Measurements from ENCODE around the gene SPAG5. TPM values are rescaled to one million over a fixed set of nuclear protein-coding genes. Genes with fewer than 3 reads are reported as not detected.
A peak's percentile ranks its signal among the peaks of the same experiment; 100 is the strongest.

Gene SPAG5
- total RNA-seq = 1 to 10 TPM in 1 of 4 donors, under 1 TPM in 3; 0.83 to 1.7 (median 0.97) TPM

GRCh38 chr17:28598799-28599310 lies at the start of gene SPAG5:
Gene SPAG5, minus strand, starts transcription at chr17:28599025. Its CDS starts 79 bp downstream, at chr17:28598946.
- intact Hi-C loops (cut with DNase I) = loop anchor here (5.0 kb wide), 1 partner anchor 47 kb away; the partner anchor contains the start of gene UNC119
- Histone ChIP-seq H3K36me3 (no peaks in the 10 kb centered on the region), H3K27ac (replicated peaks in 1 of 4) (peak within 1 kb of the TSS; percentile 94 to 95 (median 94)), H3K9me3 (no peaks in the 10 kb centered on the region), H3K27me3 (no peaks in the 10 kb centered on the region), H3K4me3 (peak within 1 kb of the TSS; percentile 63 to 73 (median 66)), H3K4me1 (peaks cover 13 to 20% (median 16%) of the 10 kb centered on the region in 4 donors)
- DNase-seq (ENCODE audit: extremely low spot score) = peak; percentile 98
- peak; percentile 84 for TF ChIP-seq POLR2A (IDR thresholded peaks at IDR 0.05; ENCODE audit: low read depth)
- peak; percentile 98 for TF ChIP-seq POLR2AphosphoS5 (IDR thresholded peaks at IDR 0.05)
- no peak for TF ChIP-seq EP300 (IDR thresholded peaks at IDR 0.05)
- no peak for TF ChIP-seq CTCF (IDR thresholded peaks at IDR 0.05)
- 0% methylated on average over 19 of the region's 44 CpGs for WGBS

- no peak for DNase-seq (ENCODE audit: extremely low spot score)
- intact Hi-C loops (cut with DNase I) = loop anchor here (5.0 kb wide), 1 partner anchor 266 kb away; no protein-coding TSS in a partner anchor
Measured at GRCh38 chr17:28646039-28646754, 47.4 kb upstream of the SPAG5 start.

GRCh38 chr17:28645576-28645939 lies 46.7 kb upstream of the SPAG5 start:
- WGBS = 19% methylated on average over 8 of the region's 8 CpGs

More at GRCh38 chr17:28646039-28646754, 47.4 kb upstream of the SPAG5 start:
- H3K27me3 ChIP-seq = no peaks in the 10 kb centered on the region
- H3K36me3 ChIP-seq = peaks cover 15 to 53% (median 36%) of the 10 kb centered on the region in 4 donors
- H3K4me3 ChIP-seq = peak overlapping the region; percentile 16 to 100 (median 92)
- H3K27ac ChIP-seq (replicated peaks in 1 of 4) = peak overlapping the region; percentile 88 to 97 (median 95)
- H3K4me1 ChIP-seq = peaks cover 28 to 47% (median 42%) of the 10 kb centered on the region in 4 donors
- no peaks in the 10 kb centered on the region for H3K9me3 ChIP-seq
- WGBS = 64% methylated on average over 12 of the region's 12 CpGs
- TF ChIP-seq POLR2AphosphoS5 (IDR thresholded peaks at IDR 0.05) (peak in 1 of 2 donors; percentile 5), EP300 (IDR thresholded peaks at IDR 0.05) (no peak)

GRCh38 chr17:28644787-28645575 lies 46.2 kb upstream of the SPAG5 start, which contains the start of gene BLTP2:
Gene BLTP2, minus strand, starts transcription at chr17:28645158. Its CDS starts 102 bp downstream, at chr17:28645056.
- peaks cover 19 to 53% (median 44%) of the 10 kb centered on the region in 4 donors for H3K36me3 ChIP-seq
- H3K27ac ChIP-seq (replicated peaks in 1 of 4) = peak within 1 kb of the TSS; percentile 88 to 97 (median 95)
- H3K27me3 ChIP-seq = no peaks in the 10 kb centered on the region
- H3K4me3 ChIP-seq = peak within 1 kb of the TSS; percentile 92 to 100 (median 94)
- peak; percentile 81 for TF ChIP-seq POLR2A (IDR thresholded peaks at IDR 0.05; ENCODE audit: low read depth)
- peak in 1 of 3 experiments; percentile 26 for TF ChIP-seq CTCF (IDR thresholded peaks at IDR 0.05)
- TF ChIP-seq EP300 (IDR thresholded peaks at IDR 0.05) = no peak
- TF ChIP-seq POLR2AphosphoS5 (IDR thresholded peaks at IDR 0.05) = peak; percentile 94 to 95
- no peaks in the 10 kb centered on the region for H3K9me3 ChIP-seq
- intact Hi-C loops (cut with DNase I) = loop anchor here (5.0 kb wide), 1 partner anchor 267 kb away; no protein-coding TSS in a partner anchor
- WGBS = under 1% methylated on average over 18 of the region's 89 CpGs
- H3K4me1 ChIP-seq = peaks cover 28 to 47% (median 42%) of the 10 kb centered on the region in 4 donors
- peak; percentile 99 for DNase-seq (ENCODE audit: extremely low spot score)

More at GRCh38 chr17:28645576-28645939, 46.7 kb upstream of the SPAG5 start:
- Histone ChIP-seq H3K4me3 (peak overlapping the region; percentile 92 to 100 (median 94)), H3K4me1 (peaks cover 28 to 47% (median 42%) of the 10 kb centered on the region in 4 donors), H3K36me3 (peaks cover 13 to 53% (median 38%) of the 10 kb centered on the region in 4 donors), H3K9me3 (no peaks in the 10 kb centered on the region), H3K27me3 (no peaks in the 10 kb centered on the region), H3K27ac (replicated peaks in 1 of 4) (peak overlapping the region; percentile 88 to 97 (median 95))
- intact Hi-C loops (cut with DNase I) = loop anchor here (5.0 kb wide), 1 partner anchor 267 kb away; no protein-coding TSS in a partner anchor
- DNase-seq (ENCODE audit: extremely low spot score) = no peak
- no peak for TF ChIP-seq EP300 (IDR thresholded peaks at IDR 0.05)
- TF ChIP-seq CTCF (IDR thresholded peaks at IDR 0.05) = peak in 1 of 3 experiments; percentile 9

Data from esophagus muscularis mucosa (tissue), 4 donors.